Ovary (tissue), 9 donors: ENCODE measurements around the gene CDKAL1. TPM values are rescaled to one million over a fixed set of nuclear protein-coding genes. Genes with fewer than 3 reads are reported as not detected.

Source experiments
- DNase-seq, 5 donors: peaks; one replicate each; pipeline ENCODE4 v3.0.0-alpha.2; 2019 to 2020
- H3K27ac ChIP-seq, 2 donors: fragments of 200-600 bp; one replicate each; pipeline versions ENCODE4 v1.5.1 to v1.8.0; 2019 to 2022
- H3K27me3 ChIP-seq: fragments of 200-600 bp; one replicate; pipeline ENCODE4 v1.8.0; 2022
- H3K36me3 ChIP-seq: fragments of 200-600 bp; sonication (generic); one replicate; pipeline ENCODE4 v1.5.1; 2019
- H3K4me1 ChIP-seq: one replicate; pipeline ENCODE4 v1.8.1; 2013; ENCODE audit warnings: mild to moderate bottlenecking, moderate library complexity; ENCODE audit not compliant: insufficient read depth
- H3K4me3 ChIP-seq: fragments of 200-600 bp; sonication (generic); one replicate; pipeline ENCODE4 v1.5.1; 2017
- H3K9me3 ChIP-seq, 2 donors: fragments of 200-600 bp in 1 of 2; sonication (generic) in 1 of 2; one replicate each; pipeline versions ENCODE4 v1.5.1 to v1.8.1; 2013 to 2019; ENCODE audit warnings: mild to moderate bottlenecking in 1 of 2, moderate library complexity in 1 of 2
- EP300 ChIP-seq: sonication (generic); formaldehyde crosslinking; IDR thresholded peaks from one replicate; pipeline ENCODE4 v1.6.1; 2017; ENCODE audit warnings: antibody characterized with exemption
- POLR2A ChIP-seq: fragments of 450-650 bp; IDR thresholded peaks from one replicate; pipeline ENCODE4 v1.6.1; 2017; ENCODE audit warnings: antibody characterized with exemption, mild to moderate bottlenecking, moderate library complexity
- WGBS, 3 donors: extraction: QIAGEN DNeasy Blood & Tissue Kit in 1 of 3; methylation state at CpG; one replicate each; pipeline versions ENCODE4 v1.1.5 to v1.1.7; 2013 to 2017; 5-methylcytosine and 5-hydroxymethylcytosine counted together
- intact Hi-C, 4 donors: fragments of 100-400 bp; cut with DNase I; formaldehyde crosslinking; loops; one replicate each; pipeline versions ENCODE4 v1.11.0 to v1.15.1; 2022 to 2023
- polyA plus RNA-seq, 2 donors: library from polyadenylated mRNA; stranded (reverse); fragments of 200-250 nt in 1 of 2; fragments of 350-450 nt in 1 of 2; fragmentation: Illumina TruSeq in 1 of 2; extraction: RNeasy Lipid Tissue Mini Kit (QIAGEN cat#74804) in 1 of 2; gene quantifications; one replicate each; pipeline ENCODE4 v1.2.3, GENCODE V29; 2013 to 2014
- total RNA-seq, 7 donors: library from RNA; depleted of rRNA in 2 of 7; stranded (reverse); fragments of >200 nt in 2 of 7; fragmentation: NEBNext Ultra II Directional in 3 of 7; extraction: Animal tissue kit (Norgen Biotek cat#: 25700) in 3 of 7; gene quantifications; one replicate each; pipeline versions ENCODE4 v1.1.0 to v1.2.4, GENCODE V29; 2016 to 2023
- TF ChIP-seq, protein P1 (sequence below), 3 donors: fragments of 450-650 bp in 2 of 3; fragments of 200-600 bp in 1 of 3; IDR thresholded peaks; one replicate each; pipeline versions ENCODE4 v1.5.1 to v1.8.0; 2016 to 2022; ENCODE audit warnings: antibody characterized with exemption in 3 of 3, mild to moderate bottlenecking in 1 of 3
- donor health status: DM: no; HTN: no; CAD: no; lungs with moderate emphysema.
- donor health status: DM: no; HTN: no; CAD: no.
- donor health status: Bipolar disorder and iron deficiency.
- donor health status: DM: yes; HTN: yes; CAD: no.
- donor health status: DM: no; HTN: no; CAD: no.
- donor health status: DM: yes; HTN: yes; CAD: no.

Gene CDKAL1
- total and polyA plus RNA-seq, 9 donors, result 6.8 to 21.3 (median 18.9) TPM

DNA sequence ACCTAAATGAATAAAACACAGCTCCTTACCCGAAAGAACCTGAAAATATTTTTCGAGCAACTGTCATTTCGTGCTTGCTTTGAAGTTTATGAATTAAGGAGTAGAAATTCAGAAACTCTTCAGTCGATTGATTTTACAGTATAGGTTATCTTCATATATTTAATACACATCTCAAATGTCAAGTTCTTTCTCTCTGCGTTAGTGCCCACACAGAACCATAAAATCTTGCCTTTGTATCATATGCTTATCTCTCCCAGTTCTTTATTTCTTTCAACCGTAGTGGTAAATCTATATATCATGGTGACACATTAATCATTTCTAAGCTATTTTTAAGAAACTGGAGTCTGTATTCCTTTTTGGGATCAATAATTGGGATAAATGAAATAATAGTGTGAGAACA, 397.5 kb downstream of the CDKAL1 start:
- H3K27me3 ChIP-seq, result no peaks in the 10 kb centered on the region
- no peak overlapping the region for H3K4me3 ChIP-seq
- no peak overlapping the region for H3K27ac ChIP-seq
- WGBS, 3 donors, result 93 to 96% (median 94%) methylated on average over 6 of the region's 6 CpGs
- intact Hi-C loops, result no loop called here
- no peaks in the 10 kb centered on the region for H3K36me3 ChIP-seq
- no peak for TF ChIP-seq POLR2A
- TF ChIP-seq, protein P1, sequence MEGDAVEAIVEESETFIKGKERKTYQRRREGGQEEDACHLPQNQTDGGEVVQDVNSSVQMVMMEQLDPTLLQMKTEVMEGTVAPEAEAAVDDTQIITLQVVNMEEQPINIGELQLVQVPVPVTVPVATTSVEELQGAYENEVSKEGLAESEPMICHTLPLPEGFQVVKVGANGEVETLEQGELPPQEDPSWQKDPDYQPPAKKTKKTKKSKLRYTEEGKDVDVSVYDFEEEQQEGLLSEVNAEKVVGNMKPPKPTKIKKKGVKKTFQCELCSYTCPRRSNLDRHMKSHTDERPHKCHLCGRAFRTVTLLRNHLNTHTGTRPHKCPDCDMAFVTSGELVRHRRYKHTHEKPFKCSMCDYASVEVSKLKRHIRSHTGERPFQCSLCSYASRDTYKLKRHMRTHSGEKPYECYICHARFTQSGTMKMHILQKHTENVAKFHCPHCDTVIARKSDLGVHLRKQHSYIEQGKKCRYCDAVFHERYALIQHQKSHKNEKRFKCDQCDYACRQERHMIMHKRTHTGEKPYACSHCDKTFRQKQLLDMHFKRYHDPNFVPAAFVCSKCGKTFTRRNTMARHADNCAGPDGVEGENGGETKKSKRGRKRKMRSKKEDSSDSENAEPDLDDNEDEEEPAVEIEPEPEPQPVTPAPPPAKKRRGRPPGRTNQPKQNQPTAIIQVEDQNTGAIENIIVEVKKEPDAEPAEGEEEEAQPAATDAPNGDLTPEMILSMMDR (IDR thresholded peaks at IDR 0.05), result no peak
- TF ChIP-seq EP300, result no peak
- peaks cover 1% of the 10 kb centered on the region for H3K4me1 ChIP-seq
- DNase-seq, result no peak
- H3K9me3 ChIP-seq, result no peaks in the 10 kb centered on the region

DNA sequence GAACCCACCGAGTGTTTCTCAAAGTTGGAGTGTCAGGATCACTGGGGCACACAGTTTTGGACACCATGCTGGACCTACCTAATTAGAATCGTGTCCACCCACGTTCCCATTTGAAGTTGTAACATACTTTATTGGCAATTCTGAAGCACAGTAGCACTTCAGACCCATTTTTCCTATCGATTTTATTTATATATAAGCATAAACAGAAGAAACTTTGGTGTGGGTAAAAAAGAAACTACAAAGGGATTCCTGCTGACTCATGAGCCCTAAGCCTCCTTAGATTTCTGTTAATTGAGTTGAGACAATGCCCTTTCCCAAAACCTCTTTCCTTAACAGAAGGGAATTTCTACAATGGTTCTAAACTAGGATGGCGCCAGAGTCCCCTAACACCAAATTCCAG, 398.0 kb downstream of the CDKAL1 start:
- Histone ChIP-seq H3K4me3 (no peak overlapping the region), H3K36me3 (no peaks in the 10 kb centered on the region), H3K27ac (no peak overlapping the region), H3K9me3 (no peaks in the 10 kb centered on the region), H3K4me1 (peaks cover 1% of the 10 kb centered on the region), H3K27me3 (no peaks in the 10 kb centered on the region)
- WGBS, 3 donors, result 95 to 98% (median 95%) methylated on average over 5 of the region's 5 CpGs
- intact Hi-C loops, result no loop called here
- DNase-seq, result no peak
- TF ChIP-seq POLR2A (no peak), EP300 (no peak)
- TF ChIP-seq, protein P1 (IDR thresholded peaks at IDR 0.05), result no peak

DNA sequence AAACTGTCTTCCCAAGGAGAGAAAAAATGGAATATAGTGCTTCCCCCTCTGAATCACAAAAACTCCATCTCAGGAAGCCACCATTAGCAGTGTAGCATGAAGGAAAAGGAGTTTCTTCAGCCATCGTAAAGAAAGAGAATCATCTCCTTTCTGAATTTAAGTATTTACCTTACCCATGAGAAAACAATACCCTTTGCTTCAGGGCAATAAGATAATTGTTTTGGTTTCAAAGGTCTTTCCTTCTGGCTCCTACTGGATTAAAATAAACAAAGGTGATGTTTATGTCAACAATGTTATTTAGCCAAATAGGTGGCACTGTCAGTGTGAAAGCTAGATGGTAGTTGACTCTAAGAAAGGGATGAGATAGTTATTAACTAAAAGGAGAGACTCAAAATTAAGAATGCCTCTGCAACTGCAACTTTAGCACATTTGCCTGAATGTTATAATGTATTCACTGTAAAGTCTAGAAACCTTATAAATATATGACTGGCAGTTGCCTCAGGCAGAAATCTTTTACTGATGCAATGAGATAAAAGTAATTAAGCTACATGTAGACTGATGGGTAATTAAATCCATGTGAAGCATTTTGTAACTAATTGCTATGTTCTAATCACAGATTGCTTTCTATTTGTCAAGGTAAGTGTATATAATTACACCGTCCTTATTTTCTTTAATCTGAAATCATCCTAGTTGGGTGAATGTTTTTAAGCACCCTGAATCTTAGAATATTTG, 399.0 kb downstream of the CDKAL1 start:
- H3K27ac ChIP-seq, result no peak overlapping the region
- intact Hi-C loops, result no loop called here
- no peaks in the 10 kb centered on the region for H3K9me3 ChIP-seq
- no peak overlapping the region for H3K4me3 ChIP-seq
- 88 to 95% (median 91%) methylated on average over 2 of the region's 2 CpGs for WGBS, 3 donors
- H3K27me3 ChIP-seq, result no peaks in the 10 kb centered on the region
- peaks cover 1% of the 10 kb centered on the region for H3K4me1 ChIP-seq
- DNase-seq, result no peak
- TF ChIP-seq EP300 (no peak), POLR2A (no peak)
- TF ChIP-seq, protein P1 (IDR thresholded peaks at IDR 0.05), result no peak
- no peaks in the 10 kb centered on the region for H3K36me3 ChIP-seq

DNA sequence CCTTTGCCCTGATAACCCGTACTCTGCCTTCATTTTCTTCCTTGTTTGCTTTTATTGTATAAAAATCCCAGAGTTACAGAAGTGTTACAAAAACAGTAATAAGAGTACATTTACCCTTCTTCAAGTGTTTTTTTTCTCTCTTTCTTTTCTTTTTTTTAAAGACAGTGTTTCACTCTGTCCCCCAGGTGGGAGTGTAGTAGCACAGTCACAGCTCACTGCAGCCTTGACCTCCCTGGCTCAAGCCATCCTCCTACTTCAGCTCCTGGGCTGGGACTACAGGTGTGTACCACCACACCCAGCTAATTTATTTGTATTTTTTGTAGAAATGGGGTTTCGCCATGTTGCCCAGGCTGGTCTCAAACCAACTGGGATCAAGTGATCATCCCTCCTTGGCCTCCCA, 402.7 kb downstream of the CDKAL1 start:
- TF ChIP-seq, protein P1 (IDR thresholded peaks at IDR 0.05), result no peak
- TF ChIP-seq EP300, result no peak
- intact Hi-C loops, result no loop called here
- H3K27me3 ChIP-seq, result no peaks in the 10 kb centered on the region
- 93 to 98% (median 96%) methylated on average over 2 of the region's 2 CpGs for WGBS, 3 donors
- no peak overlapping the region for H3K27ac ChIP-seq
- DNase-seq, result no peak
- H3K9me3 ChIP-seq, result no peaks in the 10 kb centered on the region
- H3K4me1 ChIP-seq, result no peaks in the 10 kb centered on the region
- no peak overlapping the region for H3K4me3 ChIP-seq
- no peaks in the 10 kb centered on the region for H3K36me3 ChIP-seq
